ENCODE results near the gene EDRF1. TPM values are rescaled to one million over a fixed set of nuclear protein-coding genes. Genes with fewer than 3 reads are reported as not detected.

The EDRF1 gene, protein sequence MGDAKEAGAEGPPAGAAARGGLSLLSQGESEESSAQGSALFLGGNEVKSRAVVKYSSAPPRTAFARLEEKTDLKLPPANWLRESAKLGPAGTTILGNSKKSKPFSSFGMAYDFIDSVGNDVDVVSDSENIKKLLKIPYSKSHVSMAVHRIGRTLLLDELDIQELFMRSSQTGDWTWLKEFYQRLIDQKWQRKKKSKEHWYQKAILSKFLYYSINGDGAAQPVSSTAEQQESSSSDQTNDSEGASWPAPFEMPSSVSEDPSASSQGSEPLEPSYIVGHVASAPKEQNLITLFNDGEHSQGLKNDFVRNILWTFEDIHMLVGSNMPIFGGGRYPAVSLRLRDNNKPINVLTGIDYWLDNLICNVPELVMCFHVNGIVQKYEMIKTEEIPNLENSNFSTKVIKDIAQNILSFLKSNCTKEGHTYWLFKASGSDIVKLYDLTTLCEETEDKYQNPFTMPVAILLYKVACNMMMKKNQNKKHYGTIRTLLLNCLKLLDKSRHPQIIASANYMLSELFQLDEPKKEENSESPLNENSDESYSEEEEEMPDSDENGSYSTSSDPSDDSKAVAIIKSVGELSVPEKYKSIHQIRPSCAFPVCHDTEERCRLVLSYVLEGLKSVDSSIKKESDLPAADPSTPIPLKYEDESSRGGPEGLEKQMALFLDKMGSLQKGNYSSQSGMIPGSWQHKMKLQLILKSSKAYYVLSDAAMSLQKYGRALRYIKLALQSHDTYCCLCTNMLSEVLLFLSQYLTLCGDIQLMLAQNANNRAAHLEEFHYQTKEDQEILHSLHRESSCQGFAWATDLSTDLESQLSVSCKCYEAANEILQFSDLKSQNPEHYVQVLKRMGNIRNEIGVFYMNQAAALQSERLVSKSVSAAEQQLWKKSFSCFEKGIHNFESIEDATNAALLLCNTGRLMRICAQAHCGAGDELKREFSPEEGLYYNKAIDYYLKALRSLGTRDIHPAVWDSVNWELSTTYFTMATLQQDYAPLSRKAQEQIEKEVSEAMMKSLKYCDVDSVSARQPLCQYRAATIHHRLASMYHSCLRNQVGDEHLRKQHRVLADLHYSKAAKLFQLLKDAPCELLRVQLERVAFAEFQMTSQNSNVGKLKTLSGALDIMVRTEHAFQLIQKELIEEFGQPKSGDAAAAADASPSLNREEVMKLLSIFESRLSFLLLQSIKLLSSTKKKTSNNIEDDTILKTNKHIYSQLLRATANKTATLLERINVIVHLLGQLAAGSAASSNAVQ
- 33.1 TPM in 2 replicates for total RNA-seq

GRCh38 chr10:125719173-125720001, at the start of gene EDRF1:
Gene EDRF1 (plus strand): TSS chr10:125719709. CDS start chr10:125719808, 99 bp downstream.

GRCh38 chr10:125683063-125683462, 36.4 kb upstream of the EDRF1 start, which contains the start of gene TEX36:
Gene TEX36 (minus strand): TSS chr10:125683163. CDS start chr10:125682989, 174 bp downstream.

GRCh38 chr10:125775491-125776106, 56.1 kb downstream of the EDRF1 start, which contains the start of gene MMP21:
Gene MMP21 (minus strand): TSS chr10:125775821. CDS start chr10:125775821, 0 bp downstream.

Other genes with a start within 250 kb of the EDRF1 start
- not detected in 2 replicates for gene TEX36, start 36.5 kb upstream of the EDRF1 start, total RNA-seq
- 0.13 TPM in 1 of 2 replicates, not detected in the other for gene MMP21, start 56.1 kb downstream of the EDRF1 start, total RNA-seq
- gene UROS, start 103.5 kb downstream of the EDRF1 start, total RNA-seq, result 63.9 and 68.5 TPM in 2 replicates
- gene BCCIP, start 103.8 kb downstream of the EDRF1 start, total RNA-seq, result 86.6 and 93.2 TPM in 2 replicates
- 39.9 and 47.9 TPM in 2 replicates for gene DHX32, start 161.6 kb downstream of the EDRF1 start, total RNA-seq
- 1.2 TPM in 2 replicates for gene FANK1, start 176.9 kb downstream of the EDRF1 start, total RNA-seq

Data from thoracic aorta endothelial cell (primary cell).